CD4-positive, alpha-beta T cell treated with Interleukin-6 for 4 hours (primary cell): ENCODE data around the gene SCAND1.
"Not testable (repeated sequence)": the region's sequence is repeated elsewhere in the genome, so short reads cannot be mapped to it uniquely, and the experiment has no call there.

Source experiments
- DNase-seq: peaks from one replicate; pipeline ENCODE4 v3.0.0-alpha.2; 2020; ENCODE audit warnings: mixed read lengths

SCAND1 gene

DNA sequence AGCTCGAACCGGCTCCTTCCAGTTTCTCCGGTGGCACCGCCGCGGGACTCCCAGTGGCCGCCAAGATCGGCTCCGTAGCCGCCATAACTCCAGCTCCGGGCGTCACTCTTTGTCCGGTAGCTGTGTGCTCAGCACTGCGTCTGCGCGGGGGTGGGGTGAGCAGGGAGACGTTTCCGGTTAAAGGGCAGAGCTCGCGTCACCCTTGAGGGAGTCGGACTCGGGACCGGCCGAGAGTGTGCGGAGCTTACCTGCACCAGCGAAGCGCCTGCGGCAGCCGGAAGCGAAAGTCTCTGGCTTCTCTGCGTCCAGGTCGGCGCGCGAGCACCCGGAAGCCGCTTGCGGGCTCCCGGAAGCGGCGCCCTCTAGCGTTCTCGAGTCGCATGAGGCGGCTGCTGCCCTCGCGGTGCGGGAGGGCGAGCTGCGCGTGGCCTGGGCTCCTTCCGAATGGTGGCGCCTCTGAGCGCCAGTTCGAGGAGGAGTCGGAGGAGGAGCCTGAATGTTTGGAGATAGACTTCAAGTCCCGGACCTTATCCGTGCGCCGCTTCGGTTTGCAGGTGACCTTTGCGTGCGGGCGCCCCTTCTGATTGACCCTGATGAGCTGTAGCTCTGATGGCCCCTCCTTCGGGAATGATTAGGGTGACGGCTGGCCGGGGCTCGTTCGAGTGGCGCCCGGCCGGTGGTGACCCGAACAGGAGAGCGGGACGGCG lies at the start of gene SCAND1:
Gene SCAND1, minus strand, starts transcription at position 303 of the 707 bp plus-strand sequence. Its CDS starts 218 bp downstream, at position 85.
- peak; percentile 97 for DNase-seq

DNA sequence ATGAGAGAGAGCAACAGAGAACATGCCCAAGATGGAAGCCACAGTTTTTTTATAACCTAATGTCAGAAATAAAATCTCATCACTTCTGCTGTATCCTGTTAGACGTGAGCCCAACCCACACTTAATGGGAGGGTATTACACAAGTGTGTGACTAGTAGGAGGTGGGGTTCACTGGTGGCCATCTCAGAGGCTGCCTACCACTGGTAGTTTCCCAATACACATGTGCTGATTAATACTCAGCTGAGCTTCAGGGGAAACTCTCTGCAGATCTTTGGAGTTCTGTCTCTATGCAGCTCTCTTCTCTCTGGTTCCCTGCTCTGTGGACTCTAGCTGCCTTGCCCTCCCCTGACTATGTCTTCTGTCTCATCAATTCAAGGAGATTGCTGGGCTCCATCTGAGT lies 49.7 kb upstream of the SCAND1 start:
- DNase-seq, result no peak

DNA sequence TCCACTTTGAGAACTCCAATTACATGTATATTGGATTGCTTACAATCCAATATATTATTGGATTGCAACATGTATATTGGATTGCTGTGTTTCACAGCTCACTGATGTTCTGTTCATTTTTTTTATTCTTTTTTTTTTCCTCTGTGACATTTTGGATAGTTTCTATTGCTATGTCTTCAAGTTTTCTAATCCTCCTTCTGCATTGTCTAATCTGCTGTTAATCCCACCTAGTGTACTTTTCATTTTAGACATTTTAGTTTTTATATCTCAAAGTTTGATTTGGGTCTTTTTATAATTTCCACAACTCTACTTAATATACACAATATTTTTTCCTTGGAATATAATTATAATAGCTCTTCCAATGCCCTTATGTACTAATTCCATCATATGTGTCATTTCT lies 48.6 kb upstream of the SCAND1 start:
- no peak for DNase-seq

DNA sequence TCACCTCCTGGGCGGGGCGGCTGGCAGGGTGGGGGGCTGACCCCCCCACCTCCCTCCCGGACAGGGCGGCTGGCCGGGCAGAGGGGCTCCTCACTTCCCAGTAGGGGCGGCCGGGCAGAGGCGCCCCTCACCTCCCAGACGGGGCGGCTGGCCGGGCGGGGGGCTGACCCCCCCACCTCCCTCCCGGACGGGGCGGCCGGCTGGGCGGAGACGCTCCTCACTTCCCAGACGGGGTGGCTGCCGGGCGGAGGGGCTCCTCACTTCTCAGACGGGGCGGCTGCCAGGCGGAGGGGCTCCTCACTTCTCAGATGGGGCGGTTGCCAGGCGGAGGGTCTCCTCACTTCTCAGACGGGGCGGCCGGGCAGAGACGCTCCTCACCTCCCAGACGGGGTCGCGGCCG lies 47.0 kb upstream of the SCAND1 start:
- DNase-seq, result not testable (repeated sequence)

DNA sequence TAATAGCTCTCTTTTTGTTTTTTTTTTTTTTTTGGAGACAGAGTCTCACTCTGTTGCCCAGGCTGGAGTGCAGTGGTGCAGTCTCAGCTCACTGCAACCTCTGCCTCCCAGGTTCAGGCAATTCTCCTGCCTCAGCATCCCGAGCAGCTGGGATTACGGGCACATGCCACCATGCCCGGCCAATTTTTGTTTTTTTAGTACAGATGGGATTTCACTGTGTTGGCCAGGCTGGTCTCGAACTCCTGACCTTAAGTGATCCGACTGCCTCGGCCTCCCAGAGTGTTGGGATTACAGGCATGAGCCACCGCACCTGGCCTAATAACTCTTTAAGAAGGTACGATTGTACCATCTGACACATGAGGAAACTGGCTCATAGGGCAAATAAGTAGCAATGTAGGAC lies 42.2 kb upstream of the SCAND1 start:
- DNase-seq, result not testable (repeated sequence)

DNA sequence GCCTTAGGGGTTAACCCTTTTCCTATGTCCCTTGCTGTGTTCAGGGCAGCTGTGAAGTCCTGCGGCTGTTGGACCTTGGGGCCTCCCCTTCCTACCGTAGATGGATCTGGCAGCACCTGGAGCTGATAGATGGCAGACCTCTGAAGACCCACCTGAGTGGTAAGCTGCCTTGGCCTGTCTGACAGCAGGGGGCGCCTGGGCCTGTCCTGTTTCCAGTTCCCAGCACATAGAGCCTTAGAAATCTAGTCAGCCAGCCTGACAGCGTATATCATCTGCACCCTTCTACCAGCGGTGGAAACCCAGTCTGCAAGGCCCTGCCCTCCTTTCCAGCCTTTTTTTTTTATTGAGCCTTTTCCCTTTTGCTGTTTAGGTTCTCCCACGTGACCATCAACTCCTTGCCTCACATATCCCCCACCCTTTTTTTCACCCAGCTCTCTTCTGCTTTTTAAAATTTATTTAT lies 40.7 kb upstream of the SCAND1 start:
- peak; percentile 89 for DNase-seq

DNA sequence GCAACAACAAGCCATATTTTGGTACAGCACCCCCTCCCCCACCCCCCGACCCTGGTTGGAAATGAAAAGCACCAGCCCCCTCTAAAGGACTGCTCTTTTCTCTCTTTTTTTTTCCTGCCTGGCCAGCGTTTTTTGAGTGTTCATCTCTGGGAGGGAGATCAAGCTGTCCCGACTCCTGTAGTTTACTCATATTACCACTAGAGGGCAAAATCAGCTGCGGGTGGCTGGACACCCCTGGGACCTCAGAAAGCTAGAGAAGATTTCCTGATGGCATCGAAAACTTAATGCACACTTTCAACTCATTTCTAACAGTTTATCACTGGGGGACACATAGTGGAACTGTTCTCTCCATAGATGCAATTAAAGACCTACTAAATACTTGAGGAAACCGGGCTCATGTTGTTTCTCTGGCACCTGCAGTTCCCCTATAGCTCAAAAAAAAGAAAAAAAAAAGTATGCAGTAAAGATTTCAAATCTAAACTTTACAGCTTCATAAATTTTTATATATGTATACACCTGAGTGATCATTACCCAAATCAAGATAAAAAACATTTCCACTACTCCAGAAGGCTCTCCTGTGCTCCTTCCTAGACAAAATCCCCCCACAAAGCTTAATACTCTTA lies 38.5 kb upstream of the SCAND1 start:
- peak; percentile 44 for DNase-seq

DNA sequence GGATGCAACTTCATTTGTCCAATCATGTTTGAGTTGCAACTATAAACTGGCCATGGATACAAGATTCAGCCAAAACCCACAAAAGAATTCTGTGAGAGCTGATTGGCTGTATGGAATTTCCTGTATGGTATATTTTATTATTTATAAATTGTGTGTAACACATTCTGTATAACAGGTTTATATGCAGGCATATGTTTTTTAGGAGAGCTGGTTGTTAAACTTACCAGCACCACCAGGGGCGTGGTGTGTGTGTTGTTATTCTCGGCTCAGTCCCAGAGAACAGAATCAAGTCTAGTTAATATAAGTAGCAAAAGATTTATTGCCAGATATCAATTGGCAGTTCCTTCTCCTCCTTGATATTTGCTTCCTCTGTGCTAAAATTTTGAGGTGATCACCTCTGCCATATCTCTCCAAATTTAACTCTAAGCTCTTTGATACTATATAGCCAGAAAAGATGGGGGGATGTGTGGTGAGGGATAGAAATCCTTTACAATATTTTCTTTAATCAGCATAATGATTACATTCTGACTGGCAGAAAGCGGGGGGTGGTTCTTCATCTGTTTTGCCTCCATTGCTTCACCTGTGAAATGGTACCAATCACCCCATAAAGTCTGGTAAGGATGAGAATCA lies 37.0 kb upstream of the SCAND1 start:
- peak; percentile 6 for DNase-seq

DNA sequence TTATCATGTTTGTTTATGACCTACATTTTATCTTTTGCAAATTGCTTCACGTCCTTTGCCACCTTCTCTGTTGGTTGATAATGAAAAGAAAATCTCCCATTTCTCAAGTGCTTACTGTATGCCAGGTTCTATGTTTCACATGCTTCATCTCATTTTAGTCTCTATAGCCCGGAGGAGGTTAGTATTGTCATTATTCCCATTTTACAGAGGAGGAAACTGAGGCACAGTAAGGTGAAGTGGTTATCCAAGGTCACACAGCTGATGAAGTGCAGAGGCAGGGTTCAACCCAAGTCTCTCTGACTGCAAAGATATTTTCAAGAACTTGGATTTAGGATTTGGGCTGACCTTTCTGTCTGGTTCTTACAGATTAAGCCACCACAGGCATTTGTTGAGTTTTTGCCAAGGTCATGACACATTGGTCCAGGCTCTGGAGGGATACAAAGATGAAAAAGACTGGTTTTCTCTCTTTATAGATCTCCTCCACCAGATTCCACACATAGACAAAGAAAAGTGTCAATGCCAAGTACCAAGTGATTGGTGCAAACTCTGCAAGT lies 34.7 kb upstream of the SCAND1 start:
- DNase-seq, result no peak

DNA sequence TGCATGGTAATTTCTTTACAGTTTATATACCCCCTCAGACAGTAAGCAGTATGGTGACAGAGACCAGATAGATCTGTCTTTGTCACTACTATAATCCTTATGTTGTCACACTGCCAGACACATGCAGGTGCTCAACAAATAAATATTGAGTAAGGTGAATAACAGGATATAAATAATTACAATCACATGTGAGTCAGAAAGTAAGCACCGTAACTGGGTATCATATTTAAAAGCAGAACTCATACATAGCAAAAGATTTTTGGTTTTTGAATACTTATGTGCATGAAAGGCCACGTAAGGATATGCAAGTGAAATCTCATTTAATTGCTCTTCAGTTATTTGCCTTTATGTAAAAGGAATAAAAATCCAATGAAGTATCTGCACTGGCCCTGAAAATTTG lies 31.5 kb upstream of the SCAND1 start:
- DNase-seq, result no peak

DNA sequence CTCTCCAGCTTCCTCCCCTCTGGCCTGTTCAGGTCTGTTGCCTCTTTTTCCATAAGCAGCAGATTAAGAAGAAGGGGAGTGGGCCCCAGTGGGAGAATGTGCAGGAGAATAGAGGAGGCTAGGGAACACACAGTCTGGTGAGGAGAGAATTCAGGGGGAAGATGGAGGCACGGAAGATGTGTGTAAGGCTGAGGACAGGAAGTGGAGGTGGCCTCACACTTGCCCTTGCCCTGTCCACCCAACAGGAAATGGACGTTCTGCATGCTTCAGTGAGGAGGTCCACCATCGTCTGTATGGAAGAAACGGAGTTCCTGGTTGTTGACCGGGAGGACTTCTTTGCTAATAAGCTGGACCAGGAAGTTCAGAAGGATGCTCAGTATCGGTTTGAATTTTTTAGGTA lies 30.1 kb upstream of the SCAND1 start:
- no peak for DNase-seq

DNA sequence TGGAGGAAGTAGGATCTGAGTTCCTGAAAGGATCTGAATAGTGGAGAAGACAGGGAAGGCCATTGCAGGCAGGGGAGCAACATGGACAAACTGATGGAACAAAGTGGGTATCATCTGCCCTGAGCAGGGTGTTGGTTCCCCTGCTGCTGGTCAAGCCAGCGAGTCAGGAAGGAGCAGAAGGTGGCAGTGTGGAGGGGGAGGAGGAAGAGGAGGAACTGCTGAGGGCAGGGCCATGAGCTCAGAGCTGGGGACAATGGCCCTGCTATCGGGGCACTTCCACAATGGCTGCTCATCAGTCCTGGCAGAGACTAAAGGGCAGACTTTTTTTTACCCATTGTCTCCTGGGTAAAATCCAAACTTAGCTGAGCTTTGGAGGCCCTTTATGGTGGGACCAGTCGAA lies 27.7 kb upstream of the SCAND1 start:
- no peak for DNase-seq

DNA sequence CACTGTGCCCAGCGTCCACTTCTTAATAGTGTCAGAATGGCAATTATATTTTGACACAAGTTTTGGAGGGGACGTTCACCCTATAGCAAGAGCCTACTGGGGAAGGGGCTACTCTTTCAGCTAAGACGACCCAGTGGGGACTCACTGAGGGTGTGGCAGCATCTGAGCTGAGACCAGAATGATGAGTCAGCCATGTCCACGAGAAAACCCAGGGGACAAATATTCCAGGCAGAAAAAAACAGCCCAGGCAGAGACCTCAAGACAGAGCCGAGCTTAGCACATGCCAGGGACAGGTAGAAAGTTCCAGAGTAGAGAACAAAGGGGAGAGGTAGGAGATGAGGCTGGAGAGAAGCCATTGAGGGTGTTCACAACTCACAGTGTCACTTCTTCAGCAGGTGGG lies 25.2 kb upstream of the SCAND1 start:
- no peak for DNase-seq

DNA sequence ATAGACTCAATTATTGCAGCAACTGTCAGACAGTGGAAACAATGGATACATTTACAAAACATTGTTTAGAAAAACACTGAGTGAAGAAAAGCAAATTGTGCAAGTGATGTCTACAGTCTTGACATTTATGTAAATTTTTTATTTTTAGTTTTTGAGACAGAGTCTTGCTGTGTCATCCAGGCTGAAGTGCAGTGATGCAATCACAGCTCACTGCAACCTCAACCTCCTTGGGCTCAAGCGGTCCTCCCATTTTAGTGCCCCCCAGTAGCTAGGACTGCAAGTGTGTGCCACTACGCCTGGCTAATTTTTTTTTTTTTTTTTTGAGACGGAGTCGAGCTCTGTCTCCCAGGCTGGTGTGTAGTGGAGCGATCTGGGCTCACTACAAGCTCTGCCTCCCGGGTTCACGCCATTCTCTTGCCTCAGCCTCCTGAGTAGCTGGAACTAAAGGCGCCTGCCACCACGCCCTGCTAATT lies 23.8 kb upstream of the SCAND1 start:
- no peak for DNase-seq

DNA sequence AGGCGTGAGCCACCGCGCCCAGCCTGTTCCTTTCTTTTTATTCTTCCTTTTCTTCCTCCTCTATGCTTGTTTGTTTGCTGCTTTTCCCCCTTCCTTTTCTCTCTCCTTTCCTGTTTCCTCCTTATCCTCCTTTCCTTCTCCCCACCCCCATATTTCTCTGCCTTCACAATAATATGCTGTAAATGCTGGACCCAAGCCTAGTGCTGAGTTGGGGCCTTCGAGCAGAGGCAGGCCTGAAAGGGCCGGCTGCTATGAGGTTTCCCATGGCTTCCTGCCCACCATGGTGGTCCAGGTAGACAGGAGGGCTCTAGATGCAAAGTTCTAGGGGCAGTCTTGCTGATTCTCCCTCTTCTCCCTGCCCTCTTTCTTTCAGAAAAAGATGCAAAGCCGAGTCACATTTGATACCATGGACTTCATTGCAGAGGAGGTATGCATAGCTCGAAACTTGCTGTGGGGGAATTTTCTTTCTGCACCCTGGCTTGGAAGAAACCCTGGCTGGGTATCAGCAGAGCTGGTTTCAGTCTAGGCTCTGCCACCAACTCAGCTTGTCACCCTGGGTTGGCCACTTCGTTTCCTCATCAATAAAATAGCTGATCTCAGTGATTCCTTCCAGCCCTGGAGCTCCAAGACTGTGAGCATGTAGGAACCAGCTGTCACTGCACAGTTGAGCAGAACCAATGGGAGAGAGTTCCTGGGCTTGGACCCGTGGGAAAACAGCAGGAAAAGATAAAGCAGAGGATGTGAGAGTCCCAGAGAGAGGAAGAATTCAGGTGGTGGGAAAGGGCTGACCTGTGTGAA lies 21.5 kb upstream of the SCAND1 start:
- no peak for DNase-seq

DNA sequence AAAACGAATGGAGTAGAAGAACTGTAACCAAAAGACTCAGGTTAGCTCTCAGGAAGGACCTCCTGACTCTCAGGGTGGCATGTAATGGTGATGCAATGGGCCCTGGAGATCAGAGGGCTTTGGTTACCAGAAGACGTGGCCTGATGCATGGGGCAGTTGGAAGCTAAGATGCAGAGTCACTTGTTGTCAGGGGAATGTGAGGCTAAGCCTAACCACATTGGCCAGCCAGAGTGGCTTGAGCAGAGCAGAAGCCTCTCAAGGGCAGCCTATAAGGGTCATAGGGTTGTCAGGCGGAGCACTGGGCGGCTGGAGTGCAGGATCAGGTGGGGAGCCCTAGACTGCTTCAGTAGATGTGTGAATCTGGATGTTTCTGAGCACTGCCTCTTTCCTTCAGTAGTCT lies 20.0 kb upstream of the SCAND1 start:
- no peak for DNase-seq

DNA sequence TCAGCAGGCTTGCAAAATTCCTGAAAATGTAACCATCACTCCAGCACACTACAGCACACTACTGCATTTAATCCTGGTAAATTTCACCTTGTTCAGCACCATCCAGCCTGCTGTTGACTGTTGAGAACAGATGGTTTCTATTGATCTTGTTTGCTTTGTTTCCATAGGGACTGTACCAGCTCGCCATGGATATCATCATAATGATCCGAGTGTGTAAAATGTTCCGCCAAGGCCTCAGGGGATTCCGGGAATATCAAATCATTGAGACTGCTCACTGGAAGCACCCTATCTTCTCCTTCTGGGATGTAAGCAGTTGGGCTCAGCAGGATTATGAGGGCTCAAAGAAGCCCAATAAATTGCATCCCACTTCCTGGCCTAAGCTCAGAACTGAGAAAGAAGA lies 18.2 kb upstream of the SCAND1 start:
- DNase-seq, result no peak

DNA sequence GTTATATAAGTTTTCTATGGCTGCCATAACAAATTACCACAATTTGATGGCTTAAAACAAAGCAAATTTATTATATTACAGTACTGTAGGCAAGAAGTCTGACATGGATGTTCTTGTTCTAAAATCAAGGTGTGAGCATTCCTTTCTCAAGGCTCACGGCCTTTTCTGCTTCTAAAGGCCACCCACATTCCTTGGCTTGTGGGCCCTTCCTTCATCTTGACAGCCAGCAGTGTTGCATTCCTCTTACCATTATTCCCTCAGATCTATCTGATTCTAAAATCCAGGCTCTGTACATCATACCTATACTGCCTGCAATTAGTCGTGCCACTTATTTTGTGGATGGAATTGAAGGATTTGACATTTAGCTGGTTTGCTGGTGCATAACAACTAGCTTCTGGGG lies 17.7 kb upstream of the SCAND1 start:
- DNase-seq, result no peak

DNA sequence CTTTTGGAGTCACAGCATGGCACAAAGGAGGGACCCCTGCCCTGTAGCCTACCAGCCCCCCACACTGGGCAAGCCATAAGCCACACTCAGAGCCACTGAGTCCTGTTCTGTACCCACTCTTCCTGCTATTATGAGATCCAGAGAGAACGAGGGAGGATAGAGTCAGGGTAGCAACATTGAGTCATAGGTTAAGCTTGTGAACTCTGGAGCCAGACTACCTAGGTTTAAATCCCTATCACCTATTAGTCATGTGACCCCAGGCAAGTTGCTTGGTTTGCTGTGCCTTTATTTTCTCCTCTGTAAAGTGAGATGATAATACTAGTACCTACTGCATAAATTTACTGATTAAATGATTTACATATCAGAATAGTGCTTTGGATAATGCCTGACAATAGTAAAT lies 14.6 kb upstream of the SCAND1 start:
- no peak for DNase-seq

DNA sequence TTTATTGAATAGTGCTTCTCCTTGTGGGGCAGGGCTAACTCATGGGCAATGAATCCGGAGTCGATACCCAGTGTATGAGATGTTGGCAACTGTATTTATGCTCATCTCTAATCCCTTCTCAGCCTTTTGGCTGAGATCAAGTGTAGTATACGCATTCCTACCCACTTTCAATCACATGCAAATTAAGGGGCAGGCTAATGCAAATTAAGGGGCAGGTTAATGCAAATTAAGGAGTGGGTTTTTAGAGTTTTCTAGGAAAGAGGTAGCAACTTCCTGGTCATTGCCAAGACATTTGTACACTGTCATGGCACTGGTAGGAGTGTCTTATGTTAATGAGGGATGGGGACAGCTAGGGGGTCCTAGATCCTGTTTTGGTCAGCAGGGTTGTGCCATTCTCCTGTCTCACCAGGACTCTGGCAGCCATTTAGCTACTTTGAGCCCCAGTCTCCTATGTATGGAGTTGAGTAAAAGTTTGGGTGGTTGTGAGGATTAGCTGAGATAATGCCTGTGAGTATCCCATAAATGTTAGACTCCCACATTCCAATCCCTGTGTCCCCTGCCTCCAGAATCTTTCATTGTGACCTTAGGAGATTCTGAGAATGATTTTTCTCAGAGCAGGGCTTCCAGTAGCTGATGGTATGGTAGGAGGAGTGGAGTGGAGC lies 13.8 kb upstream of the SCAND1 start, which contains the start of gene CNBD2:
Gene CNBD2, plus strand, starts transcription at position 612 of the 662 bp plus-strand sequence. CDS start 173 bp downstream, outside the sequence.
- DNase-seq, result no peak

DNA sequence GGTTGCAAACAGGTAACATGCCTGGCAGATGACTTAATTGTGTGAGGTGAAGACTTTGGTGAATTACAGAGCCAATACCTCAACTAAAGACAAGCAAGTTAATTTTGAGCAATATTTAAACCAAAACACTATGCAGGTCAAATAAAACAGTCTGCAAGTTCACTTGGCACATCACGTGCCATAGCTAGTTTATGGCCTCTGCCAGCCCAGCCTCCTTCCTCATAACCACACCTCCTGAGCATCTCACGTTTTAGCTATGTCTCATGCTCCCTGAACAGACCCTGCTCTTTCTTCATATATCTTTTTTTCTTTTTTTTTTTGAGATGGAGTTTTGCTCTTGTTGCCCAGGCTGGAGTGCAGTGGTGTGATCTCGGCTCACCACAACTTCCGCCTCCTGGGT lies 9.6 kb upstream of the SCAND1 start:
- DNase-seq, result no peak

DNA sequence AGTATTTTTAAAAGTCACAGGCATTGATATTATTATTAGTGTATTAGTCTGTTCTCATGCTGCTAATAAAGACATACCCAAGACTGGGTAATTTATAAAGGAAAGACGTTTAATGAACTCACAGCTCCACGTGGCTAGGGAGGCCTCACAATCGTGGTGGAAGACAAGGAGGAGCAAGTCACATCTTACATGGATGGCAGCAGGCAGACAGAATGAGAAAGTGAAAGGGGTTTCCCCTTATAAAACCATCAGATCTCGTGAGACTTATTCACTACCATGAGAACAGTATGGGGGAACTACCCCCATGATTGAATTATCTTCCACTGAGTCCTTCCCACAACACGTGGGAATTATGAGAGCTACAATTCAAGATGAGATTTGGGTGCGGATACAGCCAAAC lies 5.0 kb upstream of the SCAND1 start:
- not testable (repeated sequence) for DNase-seq
